GM21447 (cell line): Measurements from ENCODE around the gene MYL5.
"Not testable (repeated sequence)": the region's sequence is repeated elsewhere in the genome, so short reads cannot be mapped to it uniquely, and the experiment has no call there.

Experiments used
- ATAC-seq: cut with Tn5 transposase; IDR thresholded peaks from one replicate; pipeline ENCODE4 v1.9.1; 2021; ENCODE audit not compliant: unreplicated experiment

MYL5 gene, protein sequence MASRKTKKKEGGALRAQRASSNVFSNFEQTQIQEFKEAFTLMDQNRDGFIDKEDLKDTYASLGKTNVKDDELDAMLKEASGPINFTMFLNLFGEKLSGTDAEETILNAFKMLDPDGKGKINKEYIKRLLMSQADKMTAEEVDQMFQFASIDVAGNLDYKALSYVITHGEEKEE

DNA sequence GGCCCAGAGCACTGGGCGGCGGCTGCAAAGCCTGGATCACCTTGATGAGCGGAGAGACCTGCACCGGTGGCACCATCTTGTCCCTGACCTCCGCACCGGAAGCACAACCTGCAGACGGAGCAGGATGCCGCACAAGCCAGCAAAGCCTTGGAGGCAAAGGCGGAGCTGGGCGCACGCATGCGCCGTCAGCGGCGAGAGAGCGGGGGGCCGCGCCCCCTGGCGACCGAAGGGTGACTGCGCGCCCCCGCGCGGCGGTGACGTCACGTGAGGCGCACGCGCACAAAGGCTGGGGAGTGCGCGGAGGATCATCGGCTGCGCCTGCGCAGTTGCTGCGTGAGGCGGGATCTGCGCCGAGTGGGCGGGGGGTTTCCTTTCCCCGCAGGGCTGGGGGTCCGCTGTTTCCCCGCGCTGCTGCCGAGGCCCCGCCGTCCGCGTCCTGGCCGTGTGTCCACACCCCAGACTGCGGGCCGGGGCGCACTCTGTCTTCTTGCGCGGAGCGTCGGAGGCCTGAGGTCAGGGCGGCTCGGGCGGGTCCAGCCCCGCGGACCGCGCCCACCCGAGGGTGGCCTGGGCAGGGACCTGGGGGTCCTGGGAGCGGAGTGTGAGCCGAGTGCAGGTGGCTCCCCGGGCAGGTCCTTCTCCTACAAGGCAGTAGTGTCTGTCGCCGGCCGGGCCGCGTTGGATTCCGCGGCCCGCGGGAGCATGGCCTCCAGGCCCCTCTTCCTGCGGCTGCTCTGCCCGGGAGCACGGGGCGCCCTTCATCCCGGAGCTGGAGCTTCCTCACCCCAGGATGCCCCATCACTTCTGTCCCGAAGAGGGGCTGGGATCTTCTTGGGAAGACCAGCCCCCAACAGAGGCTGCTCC, at the start of gene MYL5, which contains the start of gene ATP5ME:
TSS of gene MYL5 (plus strand) at position 371 of the 864 bp plus-strand sequence. CDS start 3,485 bp downstream, outside the sequence.
TSS of gene ATP5ME (minus strand) at position 105 of the 864 bp plus-strand sequence. CDS start at position 76, 29 bp downstream.
- peak; percentile 71 for ATAC-seq

DNA sequence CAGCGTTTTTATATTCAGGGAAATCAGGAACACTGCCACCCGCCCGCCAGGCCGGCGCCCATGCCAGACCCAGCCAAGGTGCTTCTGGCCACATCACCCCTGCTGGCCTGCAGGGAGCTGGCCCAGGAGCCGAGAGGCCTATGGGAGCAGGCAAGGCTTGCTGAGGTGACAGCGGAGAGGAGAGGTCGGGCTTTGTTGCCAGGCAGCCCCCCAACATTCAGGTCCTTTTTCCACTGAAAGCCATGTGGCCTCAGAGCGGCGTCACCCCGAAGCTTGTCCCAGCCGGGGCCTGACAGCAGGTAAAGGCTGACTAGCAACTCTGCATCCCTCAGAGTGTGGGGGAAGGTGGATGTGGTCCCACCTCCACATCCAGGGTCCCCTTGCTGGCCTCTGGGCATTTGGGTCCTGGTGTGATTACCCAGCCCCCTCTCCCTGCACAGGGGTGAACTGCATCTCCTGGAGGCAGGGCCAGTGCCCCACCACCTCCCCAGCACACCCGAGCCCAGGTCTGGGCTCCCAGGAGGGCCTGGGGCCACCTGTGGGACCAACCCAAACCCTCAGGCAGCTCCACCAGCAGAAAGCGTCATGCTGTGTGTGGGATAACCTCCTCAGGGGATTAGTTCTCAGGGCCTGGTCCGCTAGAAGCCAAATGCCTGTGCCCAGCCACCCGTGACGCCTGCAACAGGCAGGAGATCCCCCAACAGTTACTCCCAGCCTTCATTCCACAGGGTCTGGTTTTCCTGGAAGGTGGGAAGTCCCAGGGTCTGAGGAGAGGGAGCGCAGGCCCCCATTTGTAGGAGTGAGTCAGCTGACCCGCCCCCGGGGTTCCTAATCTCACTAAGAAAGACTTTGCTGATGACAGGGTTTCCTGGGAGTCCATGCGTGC, 49.4 kb upstream of the MYL5 start, which contains the start of gene PDE6B:
TSS of gene PDE6B (plus strand) at position 869 of the 886 bp plus-strand sequence. CDS start 54 bp downstream, outside the sequence.
- ATAC-seq = no peak

DNA sequence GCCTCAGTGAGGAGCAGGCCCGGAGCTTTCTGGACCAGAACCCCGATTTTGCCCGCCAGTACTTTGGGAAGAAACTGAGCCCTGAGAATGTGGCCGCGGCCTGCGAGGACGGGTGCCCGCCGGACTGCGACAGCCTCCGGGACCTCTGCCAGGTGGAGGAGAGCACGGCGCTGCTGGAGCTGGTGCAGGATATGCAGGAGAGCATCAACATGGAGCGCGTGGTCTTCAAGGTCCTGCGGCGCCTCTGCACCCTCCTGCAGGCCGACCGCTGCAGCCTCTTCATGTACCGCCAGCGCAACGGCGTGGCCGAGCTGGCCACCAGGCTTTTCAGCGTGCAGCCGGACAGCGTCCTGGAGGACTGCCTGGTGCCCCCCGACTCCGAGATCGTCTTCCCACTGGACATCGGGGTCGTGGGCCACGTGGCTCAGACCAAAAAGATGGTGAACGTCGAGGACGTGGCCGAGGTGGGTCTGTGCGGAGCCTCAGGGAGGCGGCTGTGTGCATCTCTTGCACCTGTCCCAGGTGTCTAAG, 48.6 kb upstream of the MYL5 start:
- no peak for ATAC-seq

DNA sequence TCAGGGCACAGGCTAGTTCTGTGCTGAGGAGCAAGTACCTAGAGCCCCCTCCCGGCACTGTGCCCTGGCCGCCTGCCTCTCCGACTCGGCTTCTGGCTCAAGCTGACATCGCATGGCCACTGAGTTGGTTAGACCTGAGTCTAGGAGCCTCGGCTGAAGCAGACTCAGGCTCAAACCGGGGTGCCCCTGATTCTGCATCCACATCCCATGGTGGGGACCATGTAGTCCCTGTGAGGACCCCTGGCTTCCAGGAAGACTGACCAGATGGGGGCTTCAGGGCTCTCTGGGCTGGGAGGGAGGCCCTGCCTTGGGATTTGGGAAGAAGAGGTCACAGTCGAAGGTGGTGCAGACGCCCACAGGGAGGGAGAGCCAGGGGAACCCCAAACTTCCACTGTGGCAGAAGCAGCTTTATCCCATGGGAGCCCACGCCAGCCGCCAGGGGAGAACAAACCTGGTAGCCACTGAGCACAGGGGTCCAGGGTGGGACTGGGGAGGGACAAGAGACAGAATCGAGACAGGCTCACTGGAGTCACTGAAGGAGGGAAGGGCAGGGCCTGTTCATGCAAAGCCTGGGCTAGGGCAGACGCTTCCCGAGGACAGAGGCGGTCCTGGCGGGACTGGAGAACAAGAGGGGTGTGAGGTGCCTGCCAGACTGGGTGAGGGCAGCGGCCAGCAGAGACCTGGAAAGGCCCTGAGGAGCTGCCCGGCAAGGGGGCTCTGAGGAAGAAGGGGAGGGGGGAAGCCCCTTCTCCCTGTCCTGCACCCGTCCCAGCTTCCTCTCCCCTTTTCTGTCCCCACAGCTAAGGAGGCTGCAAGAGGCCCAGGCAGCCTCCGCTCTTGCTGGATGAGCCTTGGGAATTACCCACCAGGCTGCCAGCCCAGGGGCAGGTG, 47.9 kb upstream of the MYL5 start:
- no peak for ATAC-seq

DNA sequence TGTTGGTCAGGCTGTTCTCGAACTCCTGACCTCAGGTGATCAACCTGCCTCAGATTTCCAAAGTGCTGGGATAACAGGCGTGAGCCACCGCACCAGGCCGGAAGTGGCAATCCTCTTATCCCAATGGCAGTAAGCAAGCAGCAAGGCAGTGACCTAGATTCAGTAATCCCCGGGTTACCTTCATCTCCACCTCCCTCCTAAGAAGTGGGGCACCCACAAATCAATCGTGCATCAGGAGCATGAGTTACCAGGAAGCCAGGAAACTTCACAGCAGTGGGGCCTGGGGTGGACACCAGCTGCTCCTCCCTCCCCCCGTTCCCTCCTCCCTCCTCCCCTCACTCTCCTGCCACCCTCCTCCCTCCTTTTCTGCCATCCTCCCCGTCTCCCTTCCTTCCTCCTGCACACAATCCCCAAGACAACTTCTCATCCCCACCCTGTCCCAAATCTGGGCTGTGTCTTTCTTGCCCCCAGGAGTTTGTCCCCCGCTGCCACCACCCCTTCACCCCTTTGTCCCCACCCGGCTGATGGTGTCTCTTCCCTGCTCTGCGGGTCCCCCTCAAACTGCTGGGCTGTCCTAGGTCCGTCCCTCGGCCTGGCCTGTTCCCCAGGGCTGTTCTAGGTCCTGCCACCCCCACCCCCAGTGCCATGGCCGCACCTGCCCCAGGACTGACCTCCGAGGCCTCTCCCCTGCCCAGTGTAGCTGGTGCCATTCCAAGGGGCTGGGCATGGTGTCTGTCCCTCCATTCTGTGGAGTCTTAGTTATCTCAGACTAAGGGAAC, 46.8 kb upstream of the MYL5 start:
- ATAC-seq = no peak

DNA sequence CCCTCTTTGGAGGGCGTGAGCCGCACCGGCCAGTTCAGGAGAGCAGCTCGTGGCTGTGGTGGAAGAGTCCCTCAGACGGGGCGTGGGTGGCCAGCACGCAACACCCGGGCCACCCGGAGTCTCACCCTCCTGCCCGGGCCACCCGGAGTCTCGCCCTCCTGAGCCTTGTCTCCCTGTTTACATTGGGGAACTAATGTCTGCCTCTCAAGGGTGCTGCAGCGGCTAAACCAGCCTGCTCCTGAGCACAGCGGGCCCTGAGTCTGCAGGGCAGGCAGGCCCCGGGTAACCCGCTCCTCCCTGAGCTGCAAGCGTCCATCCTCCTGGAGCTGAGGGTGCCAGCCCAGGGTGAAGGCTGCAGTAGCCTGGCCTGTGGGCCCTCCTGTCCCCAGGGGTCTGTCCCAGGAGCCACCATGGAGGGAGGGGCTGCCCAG, 46.0 kb upstream of the MYL5 start:
- ATAC-seq = no peak

DNA sequence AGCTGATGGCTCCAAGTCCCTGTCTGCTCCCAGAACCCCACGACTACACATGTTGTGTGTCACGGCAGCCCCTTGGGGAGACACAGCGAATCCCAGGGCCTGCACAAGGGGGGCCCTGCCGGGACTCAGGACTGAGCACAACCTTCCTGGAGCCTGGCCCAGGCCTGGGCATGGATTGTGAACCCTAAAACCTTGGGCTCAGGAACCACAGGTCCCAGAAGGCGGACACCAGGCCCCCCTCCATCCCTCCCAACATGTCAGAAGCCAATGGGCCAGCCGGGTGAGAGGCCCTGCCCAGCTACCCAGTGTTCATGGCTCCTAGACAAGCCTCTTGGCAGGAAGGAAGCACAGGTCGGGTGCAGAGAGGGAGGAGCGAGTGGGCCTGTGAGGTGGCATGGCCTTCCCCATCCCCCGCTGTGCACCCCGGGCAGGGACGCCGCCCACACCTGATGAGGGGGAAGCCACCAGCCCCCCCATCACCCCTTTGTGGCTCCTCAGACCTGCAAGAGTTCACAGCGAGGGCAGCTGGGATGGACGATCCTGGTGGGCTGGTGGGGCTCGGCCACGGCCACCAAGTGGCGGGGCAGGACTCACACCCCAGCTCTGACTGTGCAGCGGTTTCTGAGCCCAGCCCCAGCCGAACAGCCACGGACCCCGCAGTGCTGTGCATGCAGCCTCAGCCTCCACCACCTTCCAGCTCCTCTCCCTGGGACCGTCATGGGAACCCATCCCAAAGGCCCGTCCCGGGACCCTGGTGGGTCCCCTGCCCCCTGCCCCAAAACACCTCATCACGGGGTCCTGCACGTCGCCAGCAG, 45.3 kb upstream of the MYL5 start:
- ATAC-seq = no peak

DNA sequence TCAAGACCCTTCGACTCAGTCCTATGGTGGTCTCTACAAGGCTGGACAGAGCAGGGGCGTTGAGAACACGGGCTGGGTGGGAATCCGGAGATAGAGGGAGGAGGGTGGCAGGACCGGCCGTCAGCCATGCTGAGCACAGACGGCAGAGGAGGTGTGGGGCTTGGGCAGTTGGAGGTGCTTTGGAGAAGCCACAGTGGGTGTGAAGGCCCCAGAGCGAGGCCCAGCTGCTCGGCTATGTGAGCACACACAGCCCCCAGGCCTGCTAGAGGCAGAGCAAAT, 44.8 kb upstream of the MYL5 start:
- no peak for ATAC-seq

DNA sequence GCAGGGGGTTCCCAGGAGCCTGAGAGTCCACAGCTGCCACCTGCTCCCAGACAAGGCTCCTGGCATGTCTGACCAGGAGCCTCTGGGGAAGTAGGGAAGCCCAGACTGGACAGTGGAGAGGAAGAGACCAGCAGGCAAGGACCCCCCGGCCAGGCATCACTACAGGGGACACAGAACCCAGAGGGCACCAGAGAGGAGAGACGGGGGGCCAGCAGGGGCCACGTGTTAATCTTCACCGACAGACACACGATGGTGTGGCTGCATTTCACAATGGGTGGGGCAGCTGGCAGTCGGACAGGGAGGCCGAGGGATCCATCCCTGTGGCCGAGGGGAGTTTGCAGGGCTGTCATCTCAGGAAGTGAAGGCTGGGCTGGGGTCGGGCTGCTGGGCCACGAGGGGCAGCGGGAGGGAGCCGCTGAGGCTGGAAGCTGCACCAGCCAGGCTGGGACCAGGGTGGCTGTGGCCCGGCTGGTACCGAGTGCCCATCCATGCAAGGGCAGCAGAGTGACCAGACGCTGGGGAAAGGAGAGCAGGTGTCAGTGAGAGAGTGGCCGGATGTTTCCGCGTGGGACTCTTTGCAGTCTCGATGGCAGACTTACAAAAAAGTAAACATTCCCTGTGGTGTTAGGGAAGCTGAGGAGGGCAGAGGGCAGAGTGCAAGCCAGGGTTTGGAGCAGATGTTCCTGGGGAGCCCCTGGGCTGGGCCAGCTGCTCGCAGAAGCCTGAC, 44.3 kb upstream of the MYL5 start:
- ATAC-seq = no peak

DNA sequence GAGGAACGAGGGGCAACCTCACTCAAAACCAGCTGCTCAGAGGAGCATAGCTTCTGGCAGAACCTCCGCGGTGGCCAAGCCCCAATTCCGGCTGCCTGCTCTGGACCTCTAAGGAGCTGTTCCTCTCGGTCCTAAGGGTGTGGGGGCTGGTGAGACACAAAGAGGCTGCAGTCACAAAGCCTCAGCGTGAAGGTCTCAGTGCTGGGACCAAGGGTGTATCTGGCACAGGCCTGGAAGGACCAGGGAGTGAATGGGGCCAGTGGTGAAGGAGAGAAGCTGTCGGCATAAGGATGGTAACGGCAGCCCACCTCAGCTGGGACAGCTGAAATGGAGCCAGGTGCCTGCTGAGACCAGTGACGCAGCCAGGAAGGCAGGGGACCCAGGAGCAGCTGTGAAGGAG, 43.7 kb upstream of the MYL5 start:
- no peak for ATAC-seq

DNA sequence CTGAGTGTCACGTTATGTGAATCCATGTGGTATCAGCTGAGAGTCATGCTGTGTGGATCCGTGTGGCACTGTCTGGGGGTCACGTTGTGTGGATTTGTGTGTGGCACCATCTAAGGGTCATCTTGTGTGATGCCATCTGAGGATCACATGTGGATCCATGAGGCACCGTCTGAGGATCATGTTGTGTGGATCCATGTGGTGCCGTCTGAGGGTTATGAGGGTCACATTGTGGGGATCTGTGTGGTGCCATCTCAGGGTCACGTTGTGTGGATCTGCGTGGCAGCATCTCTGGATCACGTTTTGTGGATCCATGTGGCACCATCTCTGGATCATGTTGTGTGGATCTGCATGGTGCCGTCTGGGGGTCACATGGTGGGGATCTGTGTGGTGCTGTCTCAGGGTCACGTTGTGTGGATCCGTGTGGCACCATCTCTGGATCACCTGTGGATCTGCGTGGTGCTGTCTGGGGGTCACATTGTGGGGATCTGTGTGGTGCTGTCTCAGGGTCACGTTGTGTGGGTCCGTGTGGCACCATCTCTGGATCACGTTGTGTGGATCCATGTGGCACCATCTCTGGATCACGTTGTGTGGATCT, 42.0 kb upstream of the MYL5 start:
- ATAC-seq = no peak

DNA sequence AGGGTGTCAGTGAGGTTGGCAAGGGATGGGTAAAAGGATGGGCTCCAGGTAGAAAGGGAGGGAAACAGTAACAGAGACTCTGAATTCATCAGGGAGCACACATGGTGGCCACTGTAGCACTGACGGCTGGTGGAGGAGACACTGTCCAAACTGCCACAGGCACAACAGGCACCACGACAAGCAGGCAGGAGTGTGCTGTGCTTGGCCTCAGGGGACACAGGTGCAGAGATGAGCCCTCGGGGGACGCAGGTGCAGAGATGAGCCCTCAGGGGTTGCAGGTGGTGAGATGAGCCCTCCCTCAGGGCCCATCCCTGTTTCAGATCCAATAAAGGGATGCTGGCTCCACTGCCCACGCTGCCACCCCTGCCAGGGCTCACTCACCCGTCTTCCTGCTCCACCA, 41.4 kb upstream of the MYL5 start:
- ATAC-seq = no peak

DNA sequence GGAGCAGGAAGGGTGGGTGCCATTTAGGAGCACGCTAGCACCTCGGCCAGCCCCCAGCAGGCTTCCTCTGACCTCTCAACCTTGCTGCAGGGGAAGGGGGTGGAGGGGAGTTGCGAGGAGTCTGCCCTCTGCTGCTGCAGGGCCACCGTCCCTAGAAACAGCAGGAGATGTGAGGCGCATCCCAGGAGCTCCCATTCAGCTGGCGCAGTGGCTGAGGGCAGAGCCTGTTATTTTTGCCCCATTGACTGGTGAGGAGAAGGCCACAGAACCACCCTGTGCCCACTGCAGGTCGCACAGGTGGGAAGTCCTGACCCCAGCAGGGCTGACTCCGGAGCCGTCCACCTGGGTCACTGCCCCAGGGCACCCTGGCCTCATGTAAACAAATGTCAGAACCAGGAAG, 40.9 kb upstream of the MYL5 start:
- no peak for ATAC-seq

DNA sequence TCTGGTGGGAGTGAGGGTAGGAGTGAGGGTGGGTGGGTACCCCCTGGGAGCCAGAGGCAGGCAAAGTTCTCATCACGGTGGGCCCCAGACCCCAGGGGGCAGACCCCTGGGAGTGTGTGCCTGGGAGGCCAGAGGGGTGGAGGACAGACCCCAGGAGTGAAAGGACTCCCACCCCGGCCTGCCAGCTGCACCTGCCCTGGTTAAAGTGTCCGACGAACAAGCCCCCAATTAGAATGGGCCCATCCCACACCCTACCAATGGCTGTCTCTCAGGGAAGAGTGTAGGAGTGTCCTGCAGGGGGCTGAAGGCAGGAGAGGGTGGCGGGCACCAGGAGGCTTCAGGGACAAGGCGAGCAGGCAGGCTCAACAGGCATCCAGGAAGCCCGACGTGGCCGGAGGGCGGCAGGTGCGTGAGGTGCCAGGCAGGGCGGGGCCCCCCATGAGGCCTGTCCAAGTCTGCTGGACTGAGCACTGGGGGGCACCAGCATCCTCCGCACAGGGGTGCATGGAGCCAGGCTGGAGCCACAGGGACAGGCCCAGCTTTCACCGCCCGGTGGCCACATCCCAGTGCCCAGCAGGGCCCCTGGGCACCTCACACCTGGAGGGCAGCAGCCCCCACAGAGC, 40.3 kb upstream of the MYL5 start:
- ATAC-seq = no peak

DNA sequence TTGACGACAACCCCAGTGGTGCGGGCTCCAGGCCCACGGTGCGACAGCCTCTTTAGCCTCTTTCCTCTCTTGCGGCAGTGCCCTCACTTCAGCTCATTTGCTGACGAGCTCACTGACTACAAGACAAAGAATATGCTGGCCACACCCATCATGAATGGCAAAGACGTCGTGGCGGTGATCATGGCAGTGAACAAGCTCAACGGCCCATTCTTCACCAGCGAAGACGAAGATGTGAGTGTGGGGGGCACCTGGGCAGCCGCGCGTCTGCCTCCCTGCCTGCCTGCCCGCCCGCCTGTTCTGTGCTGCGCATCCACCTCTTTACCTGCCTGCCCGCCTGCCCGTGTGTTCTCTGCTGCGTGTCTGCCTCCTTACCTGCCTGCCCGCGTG, 39.8 kb upstream of the MYL5 start:
- ATAC-seq = no peak

DNA sequence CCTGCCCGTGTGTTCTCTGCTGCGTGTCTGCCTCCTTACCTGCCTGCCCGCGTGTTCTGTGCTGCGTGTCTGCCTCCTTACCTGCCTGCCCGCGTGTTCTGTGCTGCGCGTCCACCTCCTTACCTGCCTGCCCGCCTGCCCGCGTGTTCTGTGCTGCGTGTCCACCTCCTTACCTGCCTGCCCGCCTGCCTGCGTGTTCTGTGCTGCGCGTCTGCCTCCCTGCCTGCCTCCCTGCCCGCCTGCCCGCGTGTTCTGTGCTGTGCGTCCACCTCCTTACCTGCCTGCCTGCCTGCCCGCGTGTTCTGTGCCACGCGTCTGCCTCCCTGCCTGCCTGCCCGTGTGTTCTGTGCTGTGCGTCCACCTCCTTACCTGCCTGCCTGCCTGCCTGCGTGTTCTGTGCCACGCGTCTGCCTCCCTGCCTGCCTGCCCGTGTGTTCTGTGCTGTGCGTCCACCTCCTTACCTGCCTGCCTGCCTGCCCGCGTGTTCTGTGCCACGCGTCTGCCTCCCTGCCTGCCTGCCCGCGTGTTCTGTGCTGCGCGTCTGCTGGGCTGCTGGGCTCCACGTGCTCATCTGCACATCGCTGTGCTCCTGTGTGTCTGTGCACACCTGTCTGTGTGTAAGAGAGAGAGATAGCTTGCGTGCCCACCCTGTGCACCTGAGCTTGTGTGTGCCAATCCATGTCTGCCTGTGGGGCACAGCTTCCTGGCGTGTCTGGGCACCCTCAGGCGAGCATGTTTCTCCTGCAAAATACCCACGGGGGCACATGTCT, 39.1 kb upstream of the MYL5 start:
- not testable (repeated sequence) for ATAC-seq
